SU-DHL-6 (cell line): ENCODE measurements around the gene BTBD1.

Experiments used
- H2AFZ ChIP-seq: fragments of 200-600 bp; sonication (generic); 2 replicates; pipeline ENCODE4 v1.6.1; 2014; ENCODE audit warnings: low read depth, mild to moderate bottlenecking, moderate library complexity, mixed read lengths, antibody characterized with exemption, low read length; ENCODE audit not compliant: severe bottlenecking
- H3F3A ChIP-seq: fragments of 200-600 bp; shearing (Covaris generic); 2 replicates; pipeline ENCODE4 v1.6.0; 2016; ENCODE audit warnings: antibody characterized with exemption, mild to moderate bottlenecking; ENCODE audit not compliant: insufficient read depth
- H3K27ac ChIP-seq: fragments of 200-600 bp; sonication (generic); 2 replicates; pipeline ENCODE4 v1.5.1; 2016; ENCODE audit warnings: low read depth, mild to moderate bottlenecking, low read length, moderate library complexity, mixed read lengths
- H3K27me3 ChIP-seq: fragments of 200-600 bp; sonication (generic), shearing (Covaris generic); 2 replicates; pipeline ENCODE4 v1.6.0; 2014; ENCODE audit warnings: mild to moderate bottlenecking, low read length
- H3K36me3 ChIP-seq: fragments of 200-600 bp; sonication (generic); 2 replicates; pipeline ENCODE4 v1.6.1; 2014; ENCODE audit warnings: mild to moderate bottlenecking, low read length, mixed read lengths
- H3K4me2 ChIP-seq: fragments of 300-600, 200-600 bp; shearing (Covaris generic), sonication (generic); 2 replicates; pipeline ENCODE4 v1.6.0; 2014; ENCODE audit warnings: low read length, low read depth, mild to moderate bottlenecking; ENCODE audit not compliant: poor library complexity, severe bottlenecking
- H3K4me3 ChIP-seq: fragments of 200-600 bp; sonication (generic); 2 replicates; pipeline ENCODE4 v1.5.1; 2014; ENCODE audit warnings: antibody characterized with exemption, low read length, mild to moderate bottlenecking, mixed read lengths; ENCODE audit not compliant: insufficient read depth, poor library complexity, severe bottlenecking
- H3K79me2 ChIP-seq: fragments of 200-600 bp; sonication (generic); 2 replicates; pipeline ENCODE4 v1.6.1; 2014; ENCODE audit warnings: mild to moderate bottlenecking, low read length, moderate library complexity; ENCODE audit not compliant: insufficient read depth
- H3K9ac ChIP-seq: fragments of 200-600 bp; sonication (generic); 2 replicates; pipeline ENCODE4 v1.7.0; 2014; ENCODE audit warnings: mild to moderate bottlenecking, low read length
- H3K9me2 ChIP-seq: fragments of 200-600 bp; sonication (generic); replicated peaks from 2 replicates; pipeline ENCODE4 v1.6.1; 2014; ENCODE audit warnings: low read length; ENCODE audit not compliant: insufficient read depth
- H3K9me3 ChIP-seq: fragments of 200-600 bp; sonication (generic); 2 replicates; pipeline ENCODE4 v1.6.1; 2014; ENCODE audit warnings: low read length, mixed read lengths; ENCODE audit not compliant: insufficient read depth
- H4K20me1 ChIP-seq: fragments of 200-600 bp; sonication (generic); 2 replicates; pipeline ENCODE4 v1.6.1; 2014; ENCODE audit warnings: low read depth, mild to moderate bottlenecking, antibody characterized with exemption, low read length, moderate library complexity, mixed read lengths
- CTCF ChIP-seq: fragments of 200-600 bp; sonication (generic); IDR thresholded peaks from one replicate; pipeline ENCODE4 v1.5.1; 2017; ENCODE audit warnings: antibody characterized with exemption, mild to moderate bottlenecking, low read length, moderate library complexity; ENCODE audit not compliant: insufficient read depth, poor library complexity, severe bottlenecking
- EZH2phosphoT487 ChIP-seq: fragments of 200-600 bp; sonication (generic), shearing (Covaris generic); conservative IDR thresholded peaks from 2 replicates; pipeline ENCODE4 v1.6.1; 2018; ENCODE audit warnings: mild to moderate bottlenecking, antibody characterized with exemption, low read length, moderate library complexity, mixed read lengths

The BTBD1 gene

DNA sequence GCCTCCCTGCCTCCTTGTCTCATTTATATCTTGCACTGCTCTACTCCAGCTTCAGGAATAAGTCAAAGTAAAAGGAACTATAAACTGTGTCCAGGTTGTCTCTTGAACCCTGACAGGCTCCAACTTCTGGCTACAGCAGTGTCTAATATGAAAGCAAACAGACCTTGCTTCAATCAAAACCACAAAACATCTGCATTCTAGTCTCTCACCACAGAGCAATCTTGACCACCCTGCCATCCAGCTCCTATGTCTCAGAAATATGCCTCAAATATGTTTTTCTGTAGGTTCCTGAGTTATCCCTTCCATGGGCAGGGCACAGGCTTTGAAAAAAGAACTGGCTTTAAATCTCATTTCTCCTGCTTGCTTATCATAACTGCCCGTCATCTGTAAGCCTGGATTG is 94.1 kb downstream of the BTBD1 start:
- Histone ChIP-seq H3K79me2 (no peaks in the 10 kb centered on the region), H3K4me2 (no peak overlapping the region), H3K9me3 (no peaks in the 10 kb centered on the region), H4K20me1 (no peaks in the 10 kb centered on the region), H3K9ac (no peak overlapping the region), H3K27me3 (no peaks in the 10 kb centered on the region), H3F3A (no peaks in the 10 kb centered on the region), H3K4me3 (no peak overlapping the region), H3K36me3 (no peaks in the 10 kb centered on the region), H2AFZ (no peak overlapping the region), H3K27ac (no peak overlapping the region), H3K9me2 (no peaks in the 10 kb centered on the region)
- TF ChIP-seq CTCF = no peak

GRCh38 chr15:82971218-82971984 is 95.7 kb downstream of the BTBD1 start:
- no peak overlapping the region for H3K4me2 ChIP-seq
- no peaks in the 10 kb centered on the region for H4K20me1 ChIP-seq
- no peaks in the 10 kb centered on the region for H3K36me3 ChIP-seq
- H3K27me3 ChIP-seq = no peaks in the 10 kb centered on the region
- no peaks in the 10 kb centered on the region for H3F3A ChIP-seq
- H3K79me2 ChIP-seq = no peaks in the 10 kb centered on the region
- no peak overlapping the region for H3K4me3 ChIP-seq
- H3K27ac ChIP-seq = no peak overlapping the region
- H3K9me2 ChIP-seq = no peaks in the 10 kb centered on the region
- no peak overlapping the region for H3K9ac ChIP-seq
- no peaks in the 10 kb centered on the region for H3K9me3 ChIP-seq
- H2AFZ ChIP-seq = no peak overlapping the region
- TF ChIP-seq CTCF = no peak
- no peak for TF ChIP-seq EZH2phosphoT487

GRCh38 chr15:82970696-82971095 is 96.4 kb downstream of the BTBD1 start:
- Histone ChIP-seq H3K79me2 (no peaks in the 10 kb centered on the region), H4K20me1 (no peaks in the 10 kb centered on the region), H2AFZ (no peak overlapping the region), H3K27ac (no peak overlapping the region), H3K9me3 (no peaks in the 10 kb centered on the region), H3F3A (no peaks in the 10 kb centered on the region), H3K9me2 (no peaks in the 10 kb centered on the region), H3K36me3 (no peaks in the 10 kb centered on the region), H3K9ac (no peak overlapping the region), H3K4me2 (no peak overlapping the region), H3K27me3 (no peaks in the 10 kb centered on the region), H3K4me3 (no peak overlapping the region)
- no peak for TF ChIP-seq CTCF
- no peak for TF ChIP-seq EZH2phosphoT487
